GM12891 (cell line): ENCODE results near the gene ME3.

Source experiments
- PAX5 ChIP-seq: IDR thresholded peaks from 2 replicates; pipeline ENCODE4 v1.6.1; 2011; ENCODE audit warnings: low read length, moderate library complexity, mild to moderate bottlenecking; ENCODE audit not compliant: insufficient read depth, severe bottlenecking
- POLR2A ChIP-seq: IDR thresholded peaks from 2 replicates; pipeline ENCODE4 v1.6.1; 2011; ENCODE audit warnings: low read depth, low read length, control low read depth
- POLR2AphosphoS5 ChIP-seq: IDR thresholded peaks from 2 replicates; pipeline ENCODE4 v1.6.1; 2011; ENCODE audit warnings: low read depth, low read length, control low read depth
- SPI1 ChIP-seq: IDR thresholded peaks from 2 replicates; pipeline ENCODE4 v1.6.1; 2011; ENCODE audit warnings: low read depth, low read length, control low read depth
- TAF1 ChIP-seq: IDR thresholded peaks from 2 replicates; pipeline ENCODE4 v1.6.1; 2011; ENCODE audit warnings: low read depth, low read length, control low read depth

- TF ChIP-seq POLR2AphosphoS5 (no peak), POLR2A (no peak), TAF1 (no peak), SPI1 (no peak), PAX5 (no peak)
Measured at GRCh38 chr11:86446924-86447285, 225.5 kb downstream of the ME3 start.
